LHCN-M2 (cell line): ENCODE data around the gene FAM9C. TPM values are rescaled to one million over a fixed set of nuclear protein-coding genes. Genes with fewer than 3 reads are reported as not detected.
"Not testable (repeated sequence)": the region's sequence is repeated elsewhere in the genome, so short reads cannot be mapped to it uniquely, and the experiment has no call there.

ENCODE experiments used
- DNase-seq: peaks from one replicate; pipeline ENCODE4 v3.0.0-alpha.2; 2012; ENCODE audit warnings: low read depth
- polyA plus RNA-seq: library from polyadenylated mRNA; unstranded; fragments of >200 nt; gene quantifications from one replicate; pipeline ENCODE4 v1.2.1, GENCODE V29; 2012; ENCODE audit warnings: missing spikeins
- total RNA-seq: library from RNA; depleted of rRNA; stranded (reverse); fragments of >200 nt; gene quantifications from 2 replicates; pipeline ENCODE4 v1.2.3, GENCODE V29; 2014; rRNA removed

Gene FAM9C
- not detected in 2 replicates for total RNA-seq
- polyA plus RNA-seq: not detected

DNA sequence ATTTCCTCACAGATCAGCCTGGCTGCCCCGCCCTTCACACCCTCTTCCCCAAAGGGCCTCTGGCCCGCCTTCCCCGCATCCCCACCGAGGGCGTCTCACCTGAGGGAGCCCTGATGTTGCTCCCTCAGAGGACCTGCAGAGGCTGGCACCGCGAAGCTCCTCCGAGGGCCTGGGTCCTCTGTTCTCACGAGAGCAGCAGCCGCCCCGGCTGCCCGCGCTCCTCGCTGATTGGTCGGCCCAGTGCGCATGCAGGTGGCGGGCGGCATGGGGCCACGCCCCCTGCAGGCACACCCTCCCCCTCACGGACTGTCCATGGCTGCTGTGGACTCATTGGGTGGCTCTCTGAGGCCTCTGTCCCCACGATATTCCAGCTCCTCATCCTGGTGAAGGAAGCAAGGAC is at the start of gene FAM9C:
TSS of gene FAM9C (minus strand) at position 180 of the 400 bp plus-strand sequence. CDS start 831 bp downstream, outside the sequence.
- no peak for DNase-seq

DNA sequence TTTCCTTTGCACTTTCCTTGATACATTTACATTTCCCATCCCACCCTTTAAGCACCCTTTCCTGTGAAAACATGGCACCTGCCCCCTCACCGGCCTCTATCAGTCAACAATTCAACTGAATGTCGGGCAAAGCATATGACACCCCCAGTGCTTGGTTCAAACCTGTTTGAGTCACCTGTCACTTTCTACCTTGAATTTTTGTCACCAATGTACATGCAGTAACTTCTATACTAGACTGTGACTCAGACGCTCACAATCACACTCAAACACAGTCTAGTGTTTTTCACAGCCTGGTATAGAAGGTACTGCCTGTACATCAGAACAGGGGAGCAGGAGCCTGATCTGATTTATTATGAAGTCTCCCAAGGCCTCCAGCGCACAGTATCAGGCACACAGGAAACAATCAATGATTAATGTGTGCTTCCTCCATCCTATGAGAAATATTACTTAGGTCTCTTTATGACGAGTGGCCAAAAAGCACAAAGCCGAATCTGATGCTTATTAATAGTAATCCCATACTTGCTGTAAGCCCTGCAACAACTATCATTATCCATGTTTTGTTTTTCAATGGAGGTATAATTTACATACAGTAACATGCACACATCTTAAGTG is 49.2 kb upstream of the FAM9C start:
- no peak for DNase-seq

DNA sequence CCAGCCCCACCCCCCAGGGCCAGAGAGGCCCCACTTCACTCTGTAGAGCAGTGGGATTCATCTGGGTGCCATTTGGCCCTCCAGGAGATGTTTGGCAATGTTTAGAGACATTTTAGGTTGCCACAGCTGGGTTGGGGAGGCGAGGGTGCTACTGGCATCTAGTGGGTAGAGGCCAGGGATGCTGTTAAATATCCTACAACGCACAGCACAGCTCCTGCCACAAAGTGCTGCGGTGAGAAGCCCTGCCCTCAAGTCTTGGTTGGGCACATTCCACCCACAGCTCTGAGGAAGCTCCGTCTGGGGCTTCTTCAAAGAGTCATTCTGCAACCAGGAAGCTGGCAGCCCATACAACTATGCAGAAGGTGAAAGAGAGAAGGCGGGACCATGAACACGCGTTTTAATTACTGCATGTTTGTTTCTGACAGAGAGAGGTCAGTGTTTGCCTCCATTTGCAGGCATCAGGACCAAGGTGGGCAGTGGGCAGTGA is 48.1 kb upstream of the FAM9C start:
- DNase-seq: no peak

DNA sequence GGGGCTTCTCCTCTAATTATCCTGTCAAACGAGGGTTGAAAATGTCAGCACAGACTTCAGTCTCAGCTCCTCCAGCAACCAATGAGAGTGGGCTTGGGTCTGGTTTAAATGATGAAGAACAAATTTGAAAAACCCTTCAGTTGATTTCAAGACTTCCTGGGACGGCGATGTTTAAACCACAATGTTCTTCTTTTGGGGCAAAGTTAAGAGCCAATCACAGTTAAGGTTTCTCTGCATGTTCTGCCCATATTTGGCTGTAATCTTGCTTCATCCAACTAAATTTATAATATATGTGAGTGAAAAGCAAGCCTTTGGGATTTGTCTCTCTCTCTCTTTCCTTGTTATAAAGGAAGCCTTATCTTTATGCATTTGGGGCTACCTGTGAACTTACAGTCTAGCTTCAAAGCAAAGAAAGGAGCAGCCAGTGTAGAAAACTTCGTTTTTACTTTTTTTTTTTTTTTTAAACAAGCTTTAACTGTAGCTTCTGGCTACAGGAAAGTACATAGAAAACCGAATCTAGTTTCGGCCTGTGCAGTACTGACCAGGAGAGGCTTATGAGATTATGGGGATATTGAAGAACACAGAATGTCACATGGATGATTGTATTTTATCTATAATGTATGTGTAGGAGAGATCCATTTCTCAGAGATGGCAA is 46.8 kb upstream of the FAM9C start:
- DNase-seq: no peak

DNA sequence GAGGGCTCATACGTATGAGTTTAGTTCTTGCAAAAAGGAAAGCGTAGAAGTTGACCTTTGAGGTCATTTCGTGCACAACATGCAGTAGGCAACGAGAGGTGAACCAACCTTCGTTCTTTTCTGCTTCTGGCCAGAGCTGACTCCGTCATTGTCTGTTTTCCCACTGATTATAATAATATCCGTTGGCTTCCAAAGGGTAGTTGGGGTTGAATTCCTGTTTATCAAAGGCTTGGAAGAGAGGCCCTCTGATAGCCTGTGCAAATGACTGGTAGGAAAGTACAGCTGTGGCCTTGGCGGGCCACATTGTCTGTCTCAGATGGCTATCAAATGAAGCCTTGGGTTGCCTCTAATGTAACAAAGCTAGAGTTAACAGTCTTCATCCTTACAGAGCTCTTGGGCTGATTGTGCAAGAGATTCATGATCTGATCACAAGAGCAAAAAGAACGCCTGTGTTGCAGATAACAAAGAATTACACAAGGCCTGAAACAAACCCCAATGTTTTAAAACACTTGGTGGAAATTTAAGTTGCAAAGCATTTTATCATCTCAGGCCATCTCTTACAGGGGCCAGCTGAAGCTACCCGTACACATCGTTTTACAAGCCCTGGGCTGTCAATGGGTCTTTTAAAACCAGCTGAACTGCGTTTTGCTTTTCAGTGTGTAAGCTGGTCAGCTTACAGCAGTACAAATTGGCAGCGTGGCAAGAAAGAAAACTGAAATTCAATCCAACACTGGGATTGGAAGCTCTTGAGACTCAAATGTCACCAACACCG is 46.1 kb upstream of the FAM9C start:
- no peak for DNase-seq

DNA sequence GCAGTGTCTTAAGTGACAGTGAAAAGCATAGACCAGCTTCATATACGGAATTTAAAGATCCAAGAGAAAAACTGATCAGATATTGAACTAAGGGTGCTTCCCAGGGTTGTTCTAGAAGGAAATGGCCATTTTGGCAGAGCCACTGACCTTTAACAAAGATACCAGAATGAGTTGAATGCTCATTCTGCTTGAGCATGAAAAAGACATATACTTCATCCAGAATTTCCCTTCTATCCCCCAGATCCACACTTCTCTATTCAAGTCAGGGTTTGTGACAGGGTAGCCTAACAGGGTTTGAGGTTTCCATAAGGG is 45.6 kb upstream of the FAM9C start:
- no peak for DNase-seq

DNA sequence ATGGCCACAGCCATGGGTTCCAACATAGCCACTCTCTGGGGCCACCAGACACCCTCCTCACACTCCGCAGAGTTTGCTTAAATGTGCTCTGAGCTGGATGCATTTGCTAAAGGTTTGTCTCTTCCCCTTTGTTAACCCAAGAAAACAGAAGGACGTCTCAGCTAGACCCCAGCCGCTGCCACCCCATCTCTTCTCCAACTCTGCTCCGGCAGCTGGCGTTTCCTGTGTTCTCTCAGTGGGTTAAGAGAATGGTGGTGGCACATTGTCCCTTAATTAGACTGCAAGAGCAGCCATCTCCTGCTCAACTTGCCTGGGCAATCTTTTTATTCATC is 43.7 kb upstream of the FAM9C start:
- no peak for DNase-seq

DNA sequence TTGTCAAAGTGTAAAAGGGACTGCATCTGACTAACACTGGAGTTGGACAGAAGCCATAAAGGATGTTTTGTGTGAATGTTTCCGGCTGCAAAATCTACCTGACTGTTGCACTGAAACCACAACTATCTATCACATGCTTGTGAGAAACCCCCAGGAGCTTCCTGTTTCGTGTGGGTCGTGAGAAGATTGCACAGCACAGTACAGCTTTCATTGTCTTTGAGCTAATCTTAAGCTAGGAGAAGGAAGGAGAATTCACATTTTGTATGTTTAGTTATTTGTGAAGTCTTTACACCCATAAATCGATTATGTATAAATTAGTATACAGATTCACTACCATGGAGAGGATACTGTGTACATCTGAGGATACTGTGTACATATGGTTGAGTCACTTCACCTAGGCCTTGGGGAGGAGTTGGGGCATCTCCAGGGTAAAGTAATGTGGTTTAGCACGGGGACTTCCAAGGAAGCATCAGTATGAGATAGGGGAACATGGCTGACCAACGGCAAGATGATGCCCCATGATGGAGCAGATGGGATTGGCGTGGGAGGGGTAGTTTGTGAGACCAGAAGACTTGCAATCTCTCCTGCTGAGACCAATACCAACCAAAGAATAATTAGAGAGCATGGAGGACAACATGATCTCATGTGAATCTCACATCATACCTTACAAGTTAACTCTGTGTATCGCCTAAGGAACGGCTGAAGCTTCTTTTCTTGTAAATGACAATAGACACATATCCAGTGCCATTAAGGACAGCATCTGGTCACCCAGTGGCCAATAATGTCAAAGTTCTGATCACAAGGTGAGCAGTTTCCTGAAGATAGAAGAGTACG is 43.1 kb upstream of the FAM9C start:
- DNase-seq: no peak

DNA sequence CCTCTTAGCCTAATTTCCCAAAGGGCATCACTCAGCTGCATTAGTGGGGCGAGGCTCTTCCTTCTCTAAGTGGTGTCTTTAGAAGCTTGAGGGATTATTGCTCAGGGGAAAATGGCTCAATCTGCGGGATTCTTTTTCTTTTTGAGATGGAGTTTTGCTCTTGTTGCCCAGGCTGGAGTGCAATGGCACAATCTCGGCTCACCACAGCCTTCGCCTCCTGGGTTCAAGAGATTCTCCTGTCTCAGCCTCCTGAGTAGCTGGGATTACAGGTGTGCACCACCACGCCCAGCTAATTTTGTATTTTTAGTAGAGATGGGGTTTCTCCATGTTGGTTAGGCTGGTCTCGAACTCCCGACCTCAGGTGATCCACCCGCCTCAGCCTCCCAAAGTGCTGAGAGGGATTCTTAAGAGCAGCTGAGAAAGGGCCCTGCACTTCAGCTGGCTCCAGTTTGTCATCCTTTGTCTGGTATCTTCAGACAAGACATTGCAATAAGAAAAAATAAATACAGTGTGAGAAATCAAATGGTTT is 42.4 kb upstream of the FAM9C start:
- not testable (repeated sequence) for DNase-seq

DNA sequence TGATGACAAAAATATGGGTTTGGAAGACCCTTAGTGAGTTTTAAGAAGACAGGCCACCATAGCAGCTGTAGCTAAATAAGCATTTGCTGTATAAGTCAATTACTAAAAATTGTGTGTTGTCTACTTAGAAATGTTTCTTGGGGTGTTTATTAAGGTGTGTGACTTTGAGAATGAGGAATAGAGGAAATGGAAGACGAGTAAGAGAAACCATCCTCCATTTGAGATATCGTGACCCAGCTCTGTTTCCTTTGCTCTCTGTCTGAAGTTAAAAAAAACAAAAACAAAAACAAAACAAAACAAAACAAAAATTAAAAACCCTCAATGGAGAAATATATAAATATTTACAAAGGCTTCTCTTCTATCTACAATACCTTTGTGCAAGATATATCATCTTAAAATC is 41.7 kb upstream of the FAM9C start:
- DNase-seq: no peak

DNA sequence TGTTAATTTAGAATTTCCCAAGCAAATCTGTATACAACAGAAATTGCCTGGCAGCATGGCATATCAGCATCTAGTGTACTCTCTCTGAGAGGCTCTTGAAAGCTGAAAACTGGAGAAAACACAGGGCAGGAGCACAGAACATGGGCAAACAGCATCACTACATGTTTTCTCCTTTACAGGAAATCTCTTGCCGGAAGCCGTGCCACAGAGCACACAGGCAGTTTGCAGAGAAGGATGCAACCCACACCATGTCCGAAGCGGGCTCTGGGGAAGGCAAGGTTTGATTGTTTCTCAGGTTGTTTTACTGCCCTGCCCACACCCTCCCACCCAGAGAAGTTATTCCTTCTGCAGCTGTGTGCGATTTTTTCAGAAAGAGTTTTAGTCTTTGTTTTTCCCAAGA is 41.1 kb upstream of the FAM9C start:
- no peak for DNase-seq

DNA sequence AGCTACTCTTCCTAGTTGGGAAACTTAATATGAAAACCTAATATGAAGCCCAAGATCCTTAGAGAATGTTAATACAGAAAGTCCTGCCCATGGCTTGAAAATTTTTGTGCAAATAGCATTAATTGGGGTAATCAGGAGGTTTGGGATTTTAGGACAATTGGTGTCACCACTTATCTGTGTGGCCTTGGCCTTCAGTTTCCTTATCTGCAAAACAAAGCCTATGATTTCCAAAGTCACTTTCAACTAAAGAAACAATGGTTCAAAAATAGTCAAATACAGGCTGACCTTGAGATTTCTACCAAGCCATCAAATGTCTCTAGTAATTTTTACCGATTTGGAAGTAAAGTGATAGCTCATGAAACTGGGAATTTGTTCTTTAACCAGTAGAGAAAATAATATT is 40.2 kb upstream of the FAM9C start:
- no peak for DNase-seq

DNA sequence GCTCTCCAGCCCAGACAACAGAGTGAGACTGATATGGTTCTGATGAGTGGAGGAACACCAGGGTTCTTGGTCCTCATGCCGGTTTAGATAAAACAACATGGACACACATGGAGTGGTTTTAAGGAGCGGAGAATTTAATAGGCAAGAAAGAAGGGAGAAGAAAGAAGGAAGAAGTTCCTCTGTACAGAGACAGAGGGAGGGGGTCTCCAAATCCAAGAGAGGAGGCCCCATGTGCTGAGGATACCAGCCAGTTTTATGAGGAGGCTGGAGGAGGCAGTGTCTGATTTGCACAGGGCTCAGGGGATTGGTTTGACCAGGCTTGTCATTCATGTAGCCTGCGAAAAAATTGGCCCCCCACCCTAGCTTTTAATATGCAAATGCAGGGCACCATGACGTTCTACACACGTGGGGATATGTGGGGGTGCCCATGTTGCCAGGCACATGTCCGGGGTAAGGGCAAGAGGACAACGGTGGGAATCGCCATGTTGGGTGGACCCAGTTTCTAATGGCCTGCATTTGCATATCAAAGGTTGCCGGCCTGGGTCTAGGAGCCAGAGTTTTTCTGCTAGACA is 39.4 kb upstream of the FAM9C start:
- not testable (repeated sequence) for DNase-seq

DNA sequence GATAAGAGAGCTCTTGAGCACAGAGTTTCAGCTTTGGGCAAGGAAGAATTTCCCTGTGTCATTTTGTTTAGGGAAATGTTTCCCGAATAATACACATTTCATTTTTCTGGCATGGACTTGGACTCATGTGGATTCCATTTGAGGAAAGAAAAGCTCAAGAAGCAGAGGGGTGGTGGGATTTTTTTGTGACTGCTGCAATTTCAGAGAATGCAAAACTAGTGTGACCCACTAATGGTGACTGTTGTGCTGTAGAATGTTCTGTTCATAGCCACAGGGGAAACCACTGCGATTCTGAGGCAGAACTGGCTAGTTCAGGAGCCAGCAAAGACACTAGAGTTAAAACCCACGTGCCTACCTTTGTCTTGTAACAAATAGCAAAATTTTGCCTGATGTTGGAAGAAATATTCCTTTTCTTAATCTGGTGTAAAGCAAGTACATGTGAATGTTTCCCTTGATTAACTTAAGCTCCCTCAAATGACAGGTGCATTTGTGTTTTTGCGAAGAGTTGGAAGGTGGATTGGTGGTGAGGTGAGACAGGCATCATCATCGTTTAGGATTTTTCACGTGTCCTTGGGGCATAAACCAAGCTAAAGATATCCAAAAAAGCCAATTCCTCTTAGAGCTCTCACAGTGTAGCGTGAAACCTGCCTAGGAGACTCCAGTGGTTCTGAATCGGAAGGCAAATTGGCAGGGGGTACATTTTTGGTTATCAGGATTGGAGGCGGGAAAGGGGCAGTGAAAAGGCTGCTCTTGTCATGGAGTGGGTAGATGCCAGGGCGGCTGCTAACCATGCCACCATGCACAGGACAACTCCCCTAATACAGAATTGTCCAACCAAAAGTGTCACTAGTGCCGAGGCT is 38.0 kb upstream of the FAM9C start:
- DNase-seq: no peak

DNA sequence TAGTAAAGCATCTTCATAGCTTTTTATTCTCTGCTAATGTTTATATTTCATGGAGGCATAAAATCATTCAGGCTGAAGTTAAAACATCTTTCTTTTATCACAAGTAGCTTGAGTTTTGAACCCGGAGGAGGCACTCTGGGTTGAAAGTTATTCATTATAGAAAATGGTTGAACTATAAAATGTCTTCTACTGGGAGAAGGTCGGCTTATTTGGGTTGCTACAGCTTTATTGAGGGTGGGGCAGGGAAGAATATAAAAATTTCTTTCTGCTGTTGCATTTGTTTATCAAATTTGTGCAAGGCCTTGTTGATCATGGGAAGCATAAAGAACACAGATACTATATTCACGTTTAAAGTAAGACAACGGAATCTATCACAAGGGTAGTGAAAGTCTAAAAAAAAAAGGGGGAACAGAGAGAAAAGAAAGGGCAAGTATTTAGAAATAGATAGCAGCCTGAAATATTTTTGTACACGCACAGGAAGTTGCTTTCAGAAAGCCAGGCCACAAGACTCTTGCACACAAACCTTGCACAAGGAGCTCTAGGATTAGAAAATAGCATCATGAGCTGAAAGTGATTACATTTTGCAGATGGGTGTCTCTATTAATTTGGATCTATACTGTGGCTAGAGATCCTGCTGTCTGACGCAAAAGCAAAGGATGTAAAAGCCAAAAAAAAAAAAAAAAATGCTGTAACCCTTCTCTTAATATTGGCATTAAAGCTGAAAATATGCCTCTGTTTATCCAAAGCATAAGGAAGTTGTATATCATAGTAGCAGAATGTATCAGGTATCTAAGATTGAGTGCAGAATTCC is 37.2 kb upstream of the FAM9C start:
- DNase-seq: no peak

DNA sequence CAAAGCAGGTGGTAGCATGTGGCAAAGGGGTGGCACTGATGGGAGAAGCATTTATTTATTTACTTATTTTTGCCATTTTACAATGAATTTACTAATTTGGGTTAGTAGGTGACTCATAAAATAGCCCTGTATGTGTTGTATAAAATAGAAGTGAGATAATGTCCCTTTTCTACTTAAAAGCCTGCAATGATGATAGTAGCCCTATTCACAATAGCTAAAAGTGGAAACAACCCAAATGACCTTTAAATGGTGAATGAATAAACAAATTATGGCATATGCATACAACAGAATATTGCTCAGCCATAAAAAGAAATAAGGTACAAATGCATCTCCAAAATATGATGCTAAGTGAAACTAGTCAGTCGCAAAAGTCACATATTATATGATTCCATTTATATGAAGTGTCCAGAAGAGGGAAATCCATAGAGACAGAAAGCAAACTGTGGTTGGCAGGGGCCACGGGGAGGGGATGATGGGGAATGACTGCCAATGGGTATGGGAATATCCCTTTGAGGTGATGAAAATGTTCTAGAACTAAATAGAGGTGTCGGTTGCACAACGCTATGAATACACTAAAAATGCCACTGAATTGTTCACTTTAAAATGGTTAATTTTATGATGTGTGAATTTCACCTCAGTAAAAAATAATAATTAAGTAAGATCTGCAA is 35.8 kb upstream of the FAM9C start:
- no peak for DNase-seq

DNA sequence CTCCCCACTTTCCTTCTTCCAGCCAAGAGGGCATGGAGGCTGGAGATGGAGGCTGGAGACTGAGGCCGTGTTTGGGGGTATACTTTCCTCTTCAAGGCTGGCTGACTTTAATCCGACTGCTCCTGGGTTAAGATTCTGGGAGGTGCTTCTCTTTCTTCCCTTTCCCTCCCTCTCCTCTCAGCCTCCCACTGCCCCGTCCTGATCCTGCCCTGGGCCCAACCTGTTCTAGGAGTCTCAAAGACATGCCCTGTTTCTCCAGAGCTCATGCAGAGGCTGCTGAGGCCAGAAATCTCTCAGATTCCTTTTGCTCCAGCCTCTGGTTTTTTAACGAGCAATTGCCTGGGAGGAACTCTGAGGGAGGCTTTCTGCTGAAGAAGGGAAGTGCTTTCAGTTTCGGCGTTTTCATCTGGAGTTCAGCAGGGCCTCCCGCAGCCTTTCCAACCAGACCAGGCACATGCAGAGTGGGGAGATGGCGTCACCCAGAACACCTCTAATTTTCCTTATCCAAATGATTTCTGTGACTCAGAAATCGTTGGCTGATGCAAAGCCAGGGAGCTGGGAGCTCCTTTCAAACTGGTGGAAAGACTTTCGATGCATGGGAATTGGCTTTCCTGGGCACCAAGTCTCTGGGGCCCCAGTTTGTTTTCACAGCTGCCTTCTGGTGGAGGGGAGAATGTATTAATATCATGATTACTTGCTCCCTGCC is 34.5 kb upstream of the FAM9C start:
- DNase-seq: peak; percentile 96

DNA sequence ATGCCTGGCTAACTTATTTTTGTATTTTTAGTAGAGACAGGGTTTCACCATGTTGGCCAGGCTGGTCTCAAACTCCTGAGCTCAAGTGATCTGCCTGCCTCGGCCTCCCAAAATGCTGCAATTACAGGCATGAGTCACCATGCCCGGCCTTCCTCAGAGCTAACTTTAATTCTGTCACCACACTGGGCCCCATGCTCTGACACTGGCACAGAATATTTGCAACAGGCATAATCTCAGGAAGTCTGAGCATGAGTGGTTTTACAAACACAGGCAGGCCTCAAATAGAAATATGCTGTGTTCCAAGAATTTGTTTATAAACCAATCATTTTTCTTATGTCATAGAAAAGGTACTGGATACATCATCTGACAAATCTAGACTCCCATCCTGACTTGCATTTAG is 32.7 kb upstream of the FAM9C start:
- DNase-seq: peak; percentile 36
